IPS-11a (cell line): Measurements from ENCODE around the gene MYO18A.
"Not testable (repeated sequence)": the region's sequence is repeated elsewhere in the genome, so short reads cannot be mapped to it uniquely, and the experiment has no call there.

Experiments
- H3K4me3 ChIP-seq: one replicate; pipeline ENCODE4 v1.5.1; 2013; ENCODE audit warnings: low read depth, low read length, control low read depth

MYO18A gene, protein sequence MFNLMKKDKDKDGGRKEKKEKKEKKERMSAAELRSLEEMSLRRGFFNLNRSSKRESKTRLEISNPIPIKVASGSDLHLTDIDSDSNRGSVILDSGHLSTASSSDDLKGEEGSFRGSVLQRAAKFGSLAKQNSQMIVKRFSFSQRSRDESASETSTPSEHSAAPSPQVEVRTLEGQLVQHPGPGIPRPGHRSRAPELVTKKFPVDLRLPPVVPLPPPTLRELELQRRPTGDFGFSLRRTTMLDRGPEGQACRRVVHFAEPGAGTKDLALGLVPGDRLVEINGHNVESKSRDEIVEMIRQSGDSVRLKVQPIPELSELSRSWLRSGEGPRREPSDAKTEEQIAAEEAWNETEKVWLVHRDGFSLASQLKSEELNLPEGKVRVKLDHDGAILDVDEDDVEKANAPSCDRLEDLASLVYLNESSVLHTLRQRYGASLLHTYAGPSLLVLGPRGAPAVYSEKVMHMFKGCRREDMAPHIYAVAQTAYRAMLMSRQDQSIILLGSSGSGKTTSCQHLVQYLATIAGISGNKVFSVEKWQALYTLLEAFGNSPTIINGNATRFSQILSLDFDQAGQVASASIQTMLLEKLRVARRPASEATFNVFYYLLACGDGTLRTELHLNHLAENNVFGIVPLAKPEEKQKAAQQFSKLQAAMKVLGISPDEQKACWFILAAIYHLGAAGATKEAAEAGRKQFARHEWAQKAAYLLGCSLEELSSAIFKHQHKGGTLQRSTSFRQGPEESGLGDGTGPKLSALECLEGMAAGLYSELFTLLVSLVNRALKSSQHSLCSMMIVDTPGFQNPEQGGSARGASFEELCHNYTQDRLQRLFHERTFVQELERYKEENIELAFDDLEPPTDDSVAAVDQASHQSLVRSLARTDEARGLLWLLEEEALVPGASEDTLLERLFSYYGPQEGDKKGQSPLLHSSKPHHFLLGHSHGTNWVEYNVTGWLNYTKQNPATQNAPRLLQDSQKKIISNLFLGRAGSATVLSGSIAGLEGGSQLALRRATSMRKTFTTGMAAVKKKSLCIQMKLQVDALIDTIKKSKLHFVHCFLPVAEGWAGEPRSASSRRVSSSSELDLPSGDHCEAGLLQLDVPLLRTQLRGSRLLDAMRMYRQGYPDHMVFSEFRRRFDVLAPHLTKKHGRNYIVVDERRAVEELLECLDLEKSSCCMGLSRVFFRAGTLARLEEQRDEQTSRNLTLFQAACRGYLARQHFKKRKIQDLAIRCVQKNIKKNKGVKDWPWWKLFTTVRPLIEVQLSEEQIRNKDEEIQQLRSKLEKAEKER (N-terminal part only)

DNA sequence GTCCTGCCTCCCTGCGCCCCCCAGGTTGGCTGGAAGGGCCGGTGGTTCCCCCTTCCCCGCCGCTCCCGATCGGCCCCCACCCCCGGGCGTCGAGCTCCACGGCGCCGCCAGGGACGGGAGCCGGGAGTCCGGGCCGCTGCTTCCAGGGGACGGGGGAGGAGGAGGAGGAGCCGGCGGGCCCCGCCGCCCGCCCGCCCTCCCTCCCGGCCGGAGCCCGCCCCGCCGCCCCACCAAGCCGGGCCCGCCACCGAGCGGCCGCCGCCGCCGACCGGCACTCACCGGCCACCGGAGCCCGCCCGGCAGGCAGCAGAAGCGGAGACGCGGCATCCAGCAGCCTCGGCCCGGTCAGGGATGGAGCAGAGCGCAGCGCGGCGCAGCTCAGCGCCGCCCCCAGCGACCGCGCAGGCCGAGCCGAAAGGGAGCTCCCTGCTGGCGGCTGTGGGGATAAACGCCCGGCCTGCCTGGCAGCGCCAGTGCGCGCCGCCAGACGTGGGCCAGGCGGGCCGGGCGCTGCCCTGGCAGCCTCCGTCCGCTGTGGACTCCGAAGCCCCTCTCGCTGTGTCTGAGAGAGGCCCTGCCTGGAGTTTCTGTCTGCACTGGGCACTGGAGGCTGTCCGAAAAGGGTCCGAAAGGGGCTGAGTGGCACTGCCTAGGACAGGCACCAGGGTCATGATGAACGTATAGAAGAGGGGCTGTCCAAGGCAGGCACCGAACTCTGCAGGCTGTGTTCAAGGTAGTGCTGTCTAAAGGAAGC, at the start of gene MYO18A:
MYO18A (minus strand) TSS at position 365 of the 754 bp plus-strand sequence. CDS start 13,458 bp downstream, outside the sequence.
- peak within 1 kb of the TSS; percentile 54 for H3K4me3 ChIP-seq

DNA sequence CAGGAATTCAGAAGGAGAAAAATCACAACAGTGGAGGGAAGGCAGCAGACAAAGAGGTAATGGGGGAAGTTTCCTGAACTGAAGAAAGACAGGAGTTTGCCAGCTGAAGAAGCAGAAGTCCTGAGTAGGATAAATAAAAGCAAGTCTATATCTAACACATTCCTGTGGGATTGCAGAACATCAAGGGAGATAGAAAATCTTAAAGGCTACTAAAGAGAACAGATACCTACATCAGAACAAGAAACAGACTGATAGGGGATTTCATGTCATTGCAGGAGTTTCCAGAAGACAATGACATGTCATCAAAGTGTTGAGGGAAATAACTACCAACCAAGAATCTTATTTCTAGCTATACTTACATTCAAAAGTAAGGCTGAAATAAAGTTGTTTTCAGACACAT, 45.2 kb upstream of the MYO18A start:
- H3K4me3 ChIP-seq: no peak overlapping the region

DNA sequence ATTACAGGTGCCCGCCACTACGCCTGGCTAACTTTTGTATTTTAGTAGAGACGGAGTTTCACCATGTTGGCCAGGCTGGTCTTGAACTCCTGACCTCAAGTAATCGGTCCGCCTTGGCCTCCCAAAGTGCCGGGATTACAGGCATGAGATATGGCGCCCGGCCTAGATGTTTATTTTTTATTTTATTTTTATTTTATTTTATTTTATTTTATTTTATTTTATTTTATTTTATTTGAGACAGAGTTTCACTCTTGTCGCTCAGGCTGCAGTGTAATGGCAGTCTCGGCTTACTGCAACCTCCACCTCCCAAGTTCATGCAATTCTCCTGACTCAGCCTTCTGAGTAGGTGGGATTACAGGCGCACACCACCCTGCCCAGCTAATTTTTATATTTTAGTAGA, 41.1 kb upstream of the MYO18A start:
- H3K4me3 ChIP-seq: not testable (repeated sequence)

DNA sequence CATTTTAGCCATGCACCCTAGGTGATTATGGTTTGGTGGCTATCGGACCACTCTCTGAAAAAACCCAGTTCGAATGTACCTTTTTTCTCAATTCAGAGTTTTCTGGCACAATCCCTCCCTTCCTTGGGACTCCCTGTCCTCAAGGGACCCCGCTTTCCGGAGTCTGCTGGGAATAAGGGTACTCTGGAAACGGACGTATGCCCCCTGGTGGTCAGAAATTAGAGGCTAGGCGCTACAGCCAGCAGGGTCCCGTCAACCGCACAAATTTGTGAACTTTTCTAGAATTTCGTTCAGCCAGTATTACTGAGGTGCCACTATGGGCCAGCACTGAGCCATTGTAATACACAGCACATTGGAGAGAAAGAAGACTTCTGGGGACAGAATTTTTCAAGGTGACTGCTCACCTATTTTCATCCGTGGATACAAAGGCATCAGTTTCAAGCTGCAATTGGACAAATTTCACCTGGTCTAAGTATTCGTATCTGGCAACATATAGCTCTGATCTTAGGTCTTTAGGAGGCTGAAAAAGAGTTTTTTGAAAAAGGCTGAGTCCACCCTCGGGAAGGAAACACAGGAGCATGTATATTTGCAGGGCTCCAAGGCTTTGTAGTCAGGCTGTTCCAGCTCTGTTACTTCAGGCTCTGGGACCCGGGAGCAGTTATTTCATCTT, 39.3 kb upstream of the MYO18A start:
- H3K4me3 ChIP-seq: no peak overlapping the region

DNA sequence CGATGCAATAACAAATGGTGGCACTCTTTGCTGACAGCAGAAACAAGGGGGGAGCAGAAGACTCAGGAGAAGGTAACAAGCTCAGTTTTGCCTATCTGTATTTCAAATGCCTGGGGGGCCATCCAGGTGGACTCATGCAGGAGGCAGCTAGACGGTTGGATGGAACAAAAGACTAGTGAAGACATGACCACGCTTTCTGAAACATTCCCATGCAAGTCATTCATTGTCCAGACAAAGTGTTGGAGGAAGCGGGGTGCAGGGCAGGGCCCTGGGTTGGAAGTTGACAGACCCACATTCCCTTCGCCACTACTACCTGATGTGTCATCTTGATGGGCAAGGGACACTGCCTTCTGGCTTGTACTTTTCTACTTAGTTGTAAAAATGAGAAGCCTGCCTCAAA, 36.7 kb upstream of the MYO18A start:
- no peak overlapping the region for H3K4me3 ChIP-seq

DNA sequence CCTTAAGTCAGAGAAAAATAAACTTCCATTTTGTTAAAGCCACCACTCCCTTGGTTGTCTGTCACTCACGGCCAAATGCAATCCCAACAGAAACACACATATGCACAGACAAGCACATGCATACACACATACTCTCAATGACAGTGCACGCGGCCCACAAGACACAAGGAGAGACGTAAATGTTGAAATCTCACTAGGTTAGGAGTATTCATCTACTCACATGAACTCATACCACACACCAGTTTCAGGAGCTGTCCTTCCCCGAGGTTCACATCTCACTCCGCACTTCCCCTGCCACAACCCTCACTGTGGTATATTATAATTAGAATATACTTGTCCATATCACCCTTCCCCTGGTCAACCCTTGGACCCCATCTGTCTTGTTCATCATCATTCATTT, 36.0 kb upstream of the MYO18A start:
- no peak overlapping the region for H3K4me3 ChIP-seq

DNA sequence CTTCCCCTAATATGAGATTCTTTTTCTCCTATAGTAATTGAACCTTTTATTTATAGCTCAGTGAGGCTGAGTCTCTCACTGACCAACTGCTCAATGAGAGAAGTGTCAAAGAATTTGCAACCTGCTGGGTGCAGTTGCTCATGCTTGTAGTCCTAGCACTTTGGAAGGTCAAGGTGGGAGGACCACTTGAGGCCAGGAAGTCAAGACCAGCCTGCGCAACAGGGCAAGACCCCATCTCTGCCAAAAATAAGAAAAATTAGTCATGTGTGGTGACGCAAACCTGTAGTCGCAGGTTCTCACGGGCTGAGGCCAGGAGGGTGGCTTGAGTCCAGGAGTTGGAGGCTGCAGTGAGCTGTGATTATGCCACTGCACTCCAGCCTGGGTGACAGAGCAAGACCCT, 35.5 kb upstream of the MYO18A start:
- H3K4me3 ChIP-seq: no peak overlapping the region

DNA sequence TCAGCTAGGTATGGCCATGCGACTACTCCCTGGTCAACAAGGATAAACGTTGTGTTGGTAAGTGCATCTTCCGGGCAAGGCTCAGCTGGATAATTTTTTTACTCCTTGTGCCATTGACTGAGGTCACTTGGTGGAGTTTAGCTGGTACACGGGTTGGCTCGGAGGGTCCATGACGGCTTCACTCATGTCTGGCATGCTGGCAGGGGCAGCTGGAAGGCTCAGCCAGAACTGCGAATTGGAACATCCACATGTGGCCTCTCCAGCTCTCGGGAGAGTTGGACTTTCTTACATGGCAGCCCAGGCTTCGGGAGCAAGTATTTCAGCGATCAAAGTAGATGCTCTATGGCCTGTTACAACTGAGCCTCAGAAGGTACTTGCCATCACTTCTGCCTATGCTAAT, 35.0 kb upstream of the MYO18A start:
- H3K4me3 ChIP-seq: no peak overlapping the region

DNA sequence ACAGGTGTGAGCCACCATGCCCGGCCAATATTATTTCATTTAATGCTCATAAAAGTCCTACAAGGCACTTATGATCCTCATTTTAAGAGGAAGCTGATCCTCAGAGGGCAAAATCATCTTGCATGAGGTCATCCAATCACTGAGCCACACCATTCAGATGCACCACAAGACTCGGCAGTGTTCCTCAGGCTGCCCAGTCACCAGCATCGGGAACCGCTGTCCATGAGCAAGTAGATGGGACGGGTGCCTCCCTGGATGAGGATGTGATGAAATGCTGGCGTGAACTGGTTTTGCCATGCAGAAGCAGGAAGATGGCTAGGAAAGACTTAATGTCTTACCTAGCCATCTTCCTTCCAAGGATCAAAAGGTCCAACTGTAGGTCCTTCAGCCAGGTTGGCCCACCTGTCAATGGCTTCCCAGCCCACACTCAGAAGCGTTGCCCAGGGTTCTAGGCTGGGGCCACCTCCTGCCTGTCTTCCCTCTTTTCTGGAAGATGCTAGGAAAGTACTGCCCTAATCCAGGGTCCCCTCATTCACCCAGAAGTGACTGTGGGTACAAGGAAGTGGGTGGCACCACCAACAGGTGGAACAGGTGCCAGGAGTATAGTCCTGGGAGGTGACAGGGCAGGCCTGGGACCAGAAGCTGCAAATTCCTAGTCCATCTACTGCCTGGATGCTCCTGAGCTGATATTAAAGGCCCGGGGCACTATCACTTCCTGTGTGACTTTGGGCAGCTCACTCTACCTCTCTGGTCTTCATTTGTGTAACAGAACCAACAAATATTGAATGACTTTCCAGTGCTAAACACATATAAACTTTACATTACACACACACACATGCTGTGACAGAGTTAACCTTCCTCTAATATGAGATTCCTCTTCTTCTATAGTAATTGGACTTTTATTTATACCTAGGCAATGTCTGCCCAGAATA, 34.3 kb upstream of the MYO18A start:
- no peak overlapping the region for H3K4me3 ChIP-seq

DNA sequence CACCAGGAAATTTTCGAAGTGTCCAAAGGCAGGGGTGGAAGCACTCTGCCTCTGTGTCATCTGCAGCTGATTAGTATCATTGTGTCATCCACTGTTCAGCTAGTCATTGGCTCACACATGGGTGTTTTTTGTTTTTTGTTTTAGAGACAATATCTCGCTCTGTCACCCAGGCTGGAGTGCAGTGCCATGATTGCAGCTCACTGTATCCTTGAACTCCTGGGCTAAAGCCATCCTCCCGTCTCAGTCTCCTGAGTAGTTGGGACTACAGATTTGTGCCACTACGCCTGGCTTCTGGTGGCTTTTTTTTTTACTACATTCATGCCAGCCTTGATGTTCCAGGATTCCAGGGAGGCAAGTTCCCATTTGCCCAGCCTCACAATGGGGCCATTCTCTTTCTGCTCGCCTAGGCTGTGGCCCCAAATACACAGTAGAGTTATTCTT, 32.5 kb upstream of the MYO18A start:
- no peak overlapping the region for H3K4me3 ChIP-seq

DNA sequence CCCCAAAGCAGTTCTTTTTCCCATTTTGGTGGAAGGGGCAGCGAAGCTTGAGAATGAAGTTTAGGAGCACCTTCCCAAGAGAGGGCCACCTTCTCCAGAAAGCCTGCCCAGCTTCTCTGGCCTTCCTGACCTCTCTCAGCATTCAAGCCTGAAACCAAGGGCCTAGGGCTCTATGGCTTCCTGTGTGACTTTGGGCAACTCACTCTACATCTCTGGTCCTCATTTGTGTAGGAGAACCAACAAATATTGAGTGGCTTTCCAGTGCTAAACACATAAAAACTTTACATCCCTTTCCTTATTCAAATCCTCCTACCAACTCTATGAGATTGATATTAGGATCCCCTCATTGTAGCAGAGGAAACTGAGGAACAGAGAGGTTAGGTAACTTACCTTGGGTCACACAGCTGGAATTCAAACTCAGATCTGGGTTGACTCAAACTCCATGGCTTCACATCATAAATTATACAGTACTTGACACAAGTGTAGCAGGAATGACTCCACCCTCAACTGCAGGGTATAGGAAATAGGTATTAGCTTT, 32.0 kb upstream of the MYO18A start:
- H3K4me3 ChIP-seq: no peak overlapping the region

DNA sequence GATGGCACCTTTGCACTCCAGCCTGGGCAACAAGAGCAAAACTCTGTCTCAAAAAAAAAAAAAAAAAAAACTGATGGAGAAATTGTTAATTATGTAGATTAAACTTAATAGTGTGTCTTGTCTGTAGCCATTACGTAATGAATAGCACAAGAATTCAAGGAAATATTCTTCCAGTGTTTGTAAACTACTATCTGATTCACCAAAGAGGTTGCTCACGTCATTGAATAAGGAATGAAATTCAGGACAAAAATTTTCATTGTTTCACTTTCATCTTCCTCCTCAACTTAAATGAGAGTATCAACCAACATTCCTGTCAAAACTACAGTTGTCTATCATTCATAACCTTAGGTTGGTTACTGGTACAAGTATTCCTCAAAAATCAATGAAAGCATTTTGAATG, 30.7 kb upstream of the MYO18A start:
- H3K4me3 ChIP-seq: no peak overlapping the region

DNA sequence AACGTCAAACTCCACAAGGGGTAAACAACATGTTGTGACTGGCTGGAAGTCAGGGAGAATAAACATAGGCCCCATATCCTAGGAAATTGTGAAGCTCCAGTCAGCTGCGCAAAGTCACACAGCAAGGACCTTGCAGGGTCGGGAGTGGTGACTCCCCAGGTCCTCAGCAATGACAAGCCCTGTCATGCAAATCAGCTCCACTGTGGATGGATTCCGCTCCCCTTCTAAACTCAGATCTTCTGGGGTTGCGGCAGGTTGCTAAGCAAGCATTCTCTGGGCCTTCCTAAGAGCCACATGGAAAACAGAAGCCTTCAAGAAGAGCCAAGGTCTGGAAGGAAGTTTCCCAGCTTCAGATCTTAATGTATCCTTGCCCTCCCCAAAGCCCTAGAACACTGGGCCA, 28.9 kb upstream of the MYO18A start:
- H3K4me3 ChIP-seq: no peak overlapping the region

DNA sequence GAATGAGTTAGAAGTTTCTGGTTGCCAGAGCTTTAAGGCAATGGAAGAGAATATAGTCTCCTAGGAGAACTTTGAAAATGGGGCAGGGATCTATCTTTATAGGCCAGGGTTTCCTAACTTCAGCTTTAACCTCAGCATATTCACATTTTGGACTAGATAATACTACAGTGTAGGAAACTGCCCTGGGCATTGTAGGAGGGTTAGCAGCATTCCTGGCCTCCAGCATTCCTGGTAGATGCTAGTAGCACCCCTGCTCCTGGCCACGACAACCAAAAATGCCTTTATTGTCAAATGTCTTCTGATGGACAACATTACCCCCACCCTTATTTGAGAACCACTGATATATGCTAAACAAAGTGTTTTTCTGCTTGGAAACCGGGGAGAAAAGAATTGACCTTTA, 27.8 kb upstream of the MYO18A start:
- no peak overlapping the region for H3K4me3 ChIP-seq

DNA sequence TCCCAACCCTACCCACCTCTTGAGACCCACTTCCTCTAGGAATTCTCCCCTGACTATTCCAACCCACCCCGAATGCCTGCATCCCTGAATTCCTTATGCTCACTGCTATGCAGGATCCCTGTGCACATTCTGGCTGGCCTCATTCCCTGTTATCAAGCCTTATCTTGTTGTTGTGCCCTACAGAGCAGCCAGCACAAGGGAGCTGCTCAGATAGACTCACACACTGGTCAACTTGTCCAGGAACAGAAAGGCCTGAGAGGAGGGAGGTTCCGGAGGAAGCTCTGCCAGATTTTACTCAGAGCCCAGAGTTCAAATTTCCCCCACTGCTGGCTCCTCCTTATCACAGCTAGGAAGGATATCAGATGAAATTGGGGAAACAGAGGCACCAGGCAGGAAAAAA, 24.8 kb upstream of the MYO18A start:
- no peak overlapping the region for H3K4me3 ChIP-seq

DNA sequence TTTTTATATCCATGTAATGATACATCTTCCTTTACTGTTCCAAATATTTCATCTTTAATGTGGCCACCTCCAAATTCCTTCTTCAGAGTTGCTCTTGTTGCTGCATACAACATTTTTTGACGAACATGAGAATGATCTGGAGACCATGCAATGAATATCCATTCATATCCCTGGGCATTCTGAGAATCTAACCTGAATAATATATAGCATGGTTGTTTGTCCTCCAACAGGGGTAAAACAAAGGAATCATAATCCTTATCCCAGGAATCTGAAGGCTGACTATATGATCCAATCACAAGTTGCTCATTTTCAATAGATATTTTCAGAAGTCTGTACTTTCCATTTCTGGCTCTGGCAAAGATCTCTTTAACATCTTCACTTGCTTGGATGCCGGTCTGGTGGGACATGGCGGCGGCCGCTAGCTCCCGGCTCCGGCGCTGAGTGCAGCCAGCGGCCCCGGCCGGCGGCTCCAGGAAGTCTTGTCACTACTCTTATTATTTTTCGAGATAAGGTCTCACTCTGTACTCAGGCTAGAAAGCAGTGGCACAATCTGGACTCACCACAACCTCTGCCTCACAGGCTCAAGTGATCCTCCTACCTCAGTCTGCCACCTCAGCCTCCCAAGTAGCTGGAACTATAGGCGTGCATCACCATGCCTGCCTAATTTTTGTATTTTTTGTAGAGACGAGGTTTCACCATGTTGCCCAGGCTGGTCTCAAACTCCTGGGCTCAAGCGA, 24.0 kb upstream of the MYO18A start:
- not testable (repeated sequence) for H3K4me3 ChIP-seq

DNA sequence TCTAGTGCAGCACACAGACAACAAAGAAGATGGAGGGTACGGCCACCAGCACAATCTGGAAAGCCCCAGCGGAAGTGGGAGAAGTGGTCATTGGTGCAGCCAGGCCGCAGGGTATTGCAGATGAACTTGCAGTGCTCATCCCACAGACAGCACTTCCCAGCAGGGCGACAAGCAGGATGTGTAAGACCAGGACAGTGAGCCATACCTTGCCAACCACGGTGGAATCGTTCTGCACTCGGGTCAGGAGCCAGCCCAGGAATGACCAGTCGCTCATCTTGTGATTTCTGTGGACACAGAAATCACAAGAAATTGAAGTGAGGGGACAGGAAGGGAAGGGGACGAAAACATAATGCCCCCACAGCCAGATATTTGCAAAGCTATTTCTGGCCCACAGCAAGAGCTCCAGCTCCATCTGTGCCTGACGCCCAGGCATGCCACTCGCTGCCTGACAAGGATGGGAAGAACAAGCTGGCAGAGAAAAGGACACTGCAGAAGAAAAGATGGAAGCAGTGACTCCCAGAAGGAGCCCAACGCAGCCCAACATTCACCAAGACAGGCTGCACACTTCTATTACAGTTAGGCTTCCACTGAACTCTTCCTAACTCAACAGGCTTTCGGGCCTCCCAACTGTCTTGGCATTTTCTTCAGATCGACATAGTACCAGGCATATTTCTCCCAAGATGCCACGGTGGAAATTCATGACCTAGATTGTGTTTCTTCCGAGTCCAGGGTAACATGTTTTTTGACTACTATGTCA, 17.5 kb upstream of the MYO18A start:
- H3K4me3 ChIP-seq: no peak overlapping the region
